HEK293T (cell line): Measurements from ENCODE around the gene VSX2.

Experiments
- BHLHE40 ChIP-seq: fragments of 450-650 bp; IDR thresholded peaks from 2 replicates; pipeline ENCODE4 v1.6.1; 2016; ENCODE audit warnings: mild to moderate bottlenecking, moderate library complexity, borderline replicate concordance
- FOXM1 ChIP-seq: fragments of 450-650 bp; IDR thresholded peaks from 2 replicates; pipeline ENCODE4 v1.6.1; 2017; ENCODE audit warnings: mild to moderate bottlenecking, borderline replicate concordance
- HDGF ChIP-seq: fragments of 450-650 bp; IDR thresholded peaks from 2 replicates; pipeline ENCODE4 v1.6.1; 2017; ENCODE audit warnings: antibody characterized with exemption, borderline replicate concordance
- SUZ12 ChIP-seq: fragments of 450-650 bp; IDR thresholded peaks from 2 replicates; pipeline ENCODE4 v1.6.1; 2016; ENCODE audit warnings: mild to moderate bottlenecking
- ZNF384 ChIP-seq: fragments of 450-650 bp; IDR thresholded peaks from 2 replicates; pipeline ENCODE4 v1.6.1; 2016

DNA sequence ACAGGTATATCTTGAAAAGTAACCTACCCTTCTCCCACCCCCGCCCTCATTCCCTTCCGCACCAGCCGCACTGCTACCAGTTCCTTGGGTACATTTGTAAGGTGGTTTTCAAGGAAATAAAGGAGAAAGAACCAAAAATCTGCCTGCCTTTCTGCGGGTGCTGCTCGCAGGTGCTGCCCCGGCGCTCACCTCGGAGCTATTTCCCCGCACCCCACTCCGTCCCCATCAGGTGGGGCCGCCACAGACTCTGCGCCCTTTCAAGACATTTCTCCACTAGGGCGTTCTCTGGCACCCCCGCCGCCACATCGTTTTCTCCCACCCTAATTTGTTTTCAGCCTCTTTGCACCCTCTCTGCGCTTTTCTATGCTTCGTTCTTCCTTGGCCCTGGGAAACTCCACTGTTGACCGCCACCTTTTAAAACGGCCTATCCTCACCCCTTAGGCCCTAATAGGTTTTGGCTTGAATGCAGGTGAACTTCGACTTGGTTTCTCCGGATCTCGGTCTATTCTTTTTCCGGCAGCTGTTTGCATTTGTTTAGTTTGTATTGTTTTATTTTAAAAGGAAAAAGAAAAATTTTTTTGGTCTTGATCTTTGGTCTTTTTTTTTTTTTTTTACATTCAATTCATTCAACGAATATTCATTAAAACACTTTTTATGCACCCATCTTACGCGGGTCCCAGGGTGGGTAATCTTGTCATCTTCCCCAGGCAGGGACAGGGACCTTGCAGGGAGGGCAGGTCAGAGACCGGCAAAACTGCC is 3.0 kb downstream of the VSX2 start:
- TF ChIP-seq ZNF384 (no peak), BHLHE40 (no peak), FOXM1 (no peak), SUZ12 (no peak), HDGF (no peak)
